Skeletal muscle tissue (tissue), 4 donors: ENCODE measurements around the gene ANOS1. TPM values are rescaled to one million over a fixed set of nuclear protein-coding genes. Genes with fewer than 3 reads are reported as not detected.

Source experiments
- H3K27ac ChIP-seq: one replicate; pipeline ENCODE4 v1.7.0; 2013; ENCODE audit warnings: mild to moderate bottlenecking, low read depth, low read length, inconsistent platforms
- H3K27me3 ChIP-seq, 3 donors: one replicate each; pipeline ENCODE4 v1.7.0; 2013; ENCODE audit warnings: low read length in 3 of 3; ENCODE audit not compliant: control insufficient read depth in 3 of 3, insufficient read depth in 3 of 3
- H3K36me3 ChIP-seq, 3 donors: one replicate each; pipeline ENCODE4 v1.7.0; 2013; ENCODE audit warnings: low read length in 3 of 3; ENCODE audit not compliant: control insufficient read depth in 3 of 3, insufficient read depth in 3 of 3
- H3K4me1 ChIP-seq, 3 donors: one replicate each; pipeline ENCODE4 v1.7.0; 2013; ENCODE audit warnings: low read length in 3 of 3, mild to moderate bottlenecking in 3 of 3; ENCODE audit not compliant: control insufficient read depth in 3 of 3, insufficient read depth in 3 of 3
- H3K4me3 ChIP-seq, 3 donors: one replicate each; pipeline ENCODE4 v1.7.0; 2013; ENCODE audit warnings: low read length in 3 of 3
- H3K9ac ChIP-seq, 3 donors: one replicate each; pipeline ENCODE4 v1.7.0; 2013; ENCODE audit warnings: low read length in 3 of 3, mild to moderate bottlenecking in 3 of 3, moderate library complexity in 2 of 3, low read depth in 1 of 3
- H3K9me3 ChIP-seq, 3 donors: one replicate each; pipeline ENCODE4 v1.7.0; 2013; ENCODE audit warnings: low read length in 3 of 3; ENCODE audit not compliant: control insufficient read depth in 3 of 3
- total RNA-seq: library from RNA; depleted of rRNA; stranded (reverse); fragments of >200 nt; gene quantifications from one replicate; pipeline ENCODE4 v1.2.3, GENCODE V29; 2014
- donor health status: Osteomylitis.

ANOS1 gene
- total RNA-seq, 1 donor from 2014 or later: 13.0 TPM

- Histone ChIP-seq H3K9ac (no peak overlapping the region), H3K4me1 (no peaks in the 10 kb centered on the region), H3K36me3 (no peaks in the 10 kb centered on the region), H3K27ac (no peak overlapping the region), H3K27me3 (no peaks in the 10 kb centered on the region), H3K4me3 (no peak overlapping the region), H3K9me3 (no peaks in the 10 kb centered on the region)
Measured at GRCh38 chrX:8647176-8647575, 84.8 kb downstream of the ANOS1 start.

GRCh38 chrX:8639949-8640475 lies 91.9 kb downstream of the ANOS1 start:
- Histone ChIP-seq H3K27me3 (no peaks in the 10 kb centered on the region), H3K4me1 (no peaks in the 10 kb centered on the region), H3K4me3 (no peak overlapping the region), H3K9ac (no peak overlapping the region), H3K9me3 (no peaks in the 10 kb centered on the region), H3K27ac (no peak overlapping the region), H3K36me3 (no peaks in the 10 kb centered on the region)

- Histone ChIP-seq H3K9me3 (peaks cover 0 to 2% (median 0%) of the 10 kb centered on the region in 3 donors), H3K27ac (no peak overlapping the region), H3K9ac (no peak overlapping the region), H3K27me3 (no peaks in the 10 kb centered on the region), H3K4me3 (no peak overlapping the region), H3K36me3 (no peaks in the 10 kb centered on the region), H3K4me1 (no peaks in the 10 kb centered on the region)
Measured at GRCh38 chrX:8636497-8636896, 95.4 kb downstream of the ANOS1 start.

GRCh38 chrX:8635812-8636211 lies 96.1 kb downstream of the ANOS1 start:
- no peaks in the 10 kb centered on the region for H3K4me1 ChIP-seq
- peaks cover 0 to 2% (median 0%) of the 10 kb centered on the region in 3 donors for H3K9me3 ChIP-seq
- no peak overlapping the region for H3K27ac ChIP-seq
- no peak overlapping the region for H3K4me3 ChIP-seq
- H3K27me3 ChIP-seq: no peaks in the 10 kb centered on the region
- no peak overlapping the region for H3K9ac ChIP-seq
- no peaks in the 10 kb centered on the region for H3K36me3 ChIP-seq

GRCh38 chrX:8632924-8633323 lies 99.0 kb downstream of the ANOS1 start:
- no peak overlapping the region for H3K4me3 ChIP-seq
- H3K4me1 ChIP-seq: no peaks in the 10 kb centered on the region
- H3K9ac ChIP-seq: no peak overlapping the region
- no peak overlapping the region for H3K27ac ChIP-seq
- H3K36me3 ChIP-seq: no peaks in the 10 kb centered on the region
- peaks cover 0 to 2% (median 0%) of the 10 kb centered on the region in 3 donors for H3K9me3 ChIP-seq
- H3K27me3 ChIP-seq: no peaks in the 10 kb centered on the region

- H3K9ac ChIP-seq: no peak overlapping the region
- no peaks in the 10 kb centered on the region for H3K27me3 ChIP-seq
- no peak overlapping the region for H3K4me3 ChIP-seq
- H3K27ac ChIP-seq: no peak overlapping the region
- peaks cover 0 to 2% (median 0%) of the 10 kb centered on the region in 3 donors for H3K9me3 ChIP-seq
- no peaks in the 10 kb centered on the region for H3K36me3 ChIP-seq
- H3K4me1 ChIP-seq: no peaks in the 10 kb centered on the region
Measured at GRCh38 chrX:8629871-8630270, 102.1 kb downstream of the ANOS1 start.

GRCh38 chrX:8627796-8628195 lies 104.1 kb downstream of the ANOS1 start:
- Histone ChIP-seq H3K36me3 (no peaks in the 10 kb centered on the region), H3K4me3 (no peak overlapping the region), H3K27ac (no peak overlapping the region), H3K9me3 (peaks cover 0 to 2% (median 0%) of the 10 kb centered on the region in 3 donors), H3K9ac (no peak overlapping the region), H3K27me3 (no peaks in the 10 kb centered on the region), H3K4me1 (no peaks in the 10 kb centered on the region)

- Histone ChIP-seq H3K36me3 (no peaks in the 10 kb centered on the region), H3K9ac (no peak overlapping the region), H3K4me3 (no peak overlapping the region), H3K4me1 (no peaks in the 10 kb centered on the region), H3K9me3 (peaks cover 0 to 3% (median 0%) of the 10 kb centered on the region in 3 donors), H3K27me3 (no peaks in the 10 kb centered on the region), H3K27ac (no peak overlapping the region)
Measured at GRCh38 chrX:8607326-8607725, 124.6 kb downstream of the ANOS1 start.

GRCh38 chrX:8604131-8604530 lies 127.8 kb downstream of the ANOS1 start:
- Histone ChIP-seq H3K27me3 (no peaks in the 10 kb centered on the region), H3K4me3 (no peak overlapping the region), H3K9me3 (no peaks in the 10 kb centered on the region), H3K9ac (no peak overlapping the region), H3K4me1 (no peaks in the 10 kb centered on the region), H3K27ac (no peak overlapping the region), H3K36me3 (no peaks in the 10 kb centered on the region)

GRCh38 chrX:8591501-8591900 lies 140.4 kb downstream of the ANOS1 start:
- H3K4me3 ChIP-seq: no peak overlapping the region
- peaks cover 0 to 3% (median 0%) of the 10 kb centered on the region in 3 donors for H3K36me3 ChIP-seq
- no peaks in the 10 kb centered on the region for H3K27me3 ChIP-seq
- no peak overlapping the region for H3K27ac ChIP-seq
- H3K9me3 ChIP-seq: no peaks in the 10 kb centered on the region
- no peaks in the 10 kb centered on the region for H3K4me1 ChIP-seq
- no peak overlapping the region for H3K9ac ChIP-seq
